HepG2 (cell line): ENCODE results near the gene CLEC18A. TPM values are rescaled to one million over a fixed set of nuclear protein-coding genes. Genes with fewer than 3 reads are reported as not detected.

ENCODE experiments used
- ATAC-seq: fragments of 200-7000 bp; cut with Tn5 transposase; 3 replicates; pipeline ENCODE4 v1.9.1; 2020; ENCODE audit warnings: mild to moderate bottlenecking, moderate library complexity
- BruUV-seq: library from RNA; stranded (reverse); fragments of 400-500 nt; replicated peaks from 2 replicates; lab custom pipeline; 2021; lab: Mats Ljungman, UMichigan
- CTCF ChIA-PET: fragments of 300-600 bp; formaldehyde crosslinking; extraction: SDS; loops from one replicate; lab custom pipeline; 2021; ENCODE audit warnings: low total read pairs, inconsistent platforms, low intra/inter-chr PET ratio; lab: Yijun Ruan, JAX
- POLR2A ChIA-PET: fragments of 350-600 bp; sonication (Branson Sonifier 250); formaldehyde crosslinking; loops from one replicate; lab custom pipeline; 2020; ENCODE audit warnings: antibody characterized with exemption, inconsistent platforms; lab: Yijun Ruan, JAX
- DNase-seq: peaks from one replicate; pipeline ENCODE4 v3.0.0-alpha.2; 2015; ENCODE audit warnings: low spot score
- FAIRE-seq: peaks from 3 replicates; lab custom pipeline; 2011; peaks lifted over from hg19 to GRCh38; lab: Jason Lieb, UNC
- H2AFZ ChIP-seq: one replicate; pipeline ENCODE4 v1.6.1; 2011; ENCODE audit warnings: low read length, inconsistent platforms
- H3K27ac ChIP-seq: fragments of 300-600 bp; 3 replicates; pipeline ENCODE4 v1.8.0; 2011; ENCODE audit warnings: mixed run types, mild to moderate bottlenecking, mixed read lengths, low read length, inconsistent platforms; ENCODE audit not compliant: insufficient read depth; ENCODE audit errors: extremely low read length
- H3K27me3 ChIP-seq, 2 experiments: fragments of 200-600 bp in 1 of 2; 2 replicates in 1 of 2; 3 replicates in 1 of 2; pipeline versions ENCODE4 v1.6.0 to v1.8.0; 2011; ENCODE audit warnings: low read length in 2 of 2, mild to moderate bottlenecking in 2 of 2, moderate library complexity in 2 of 2, inconsistent platforms in 1 of 2; ENCODE audit not compliant: insufficient read depth in 2 of 2, control insufficient read depth in 1 of 2
- H3K36me3 ChIP-seq, 2 experiments: fragments of 200-600 bp in 1 of 2; replicated peaks in 1 of 2; 2 replicates in 1 of 2; 3 replicates in 1 of 2; pipeline versions ENCODE4 v1.5.1 to v1.8.0; 2011; ENCODE audit warnings: low read length in 2 of 2, inconsistent platforms in 1 of 2; ENCODE audit not compliant: insufficient read depth in 2 of 2, control insufficient read depth in 1 of 2
- H3K4me1 ChIP-seq: 2 replicates; pipeline ENCODE4 v1.5.1; 2012; ENCODE audit warnings: low read length, inconsistent platforms; ENCODE audit not compliant: insufficient read depth
- H3K4me2 ChIP-seq: 2 replicates; pipeline ENCODE4 v1.6.0; 2011; ENCODE audit warnings: low read depth, low read length, inconsistent platforms
- H3K4me3 ChIP-seq, 3 experiments: fragments of 200-600 bp in 1 of 3; sonication (generic), shearing (Covaris generic) in 1 of 3; replicated peaks in 1 of 3; 2 replicates each; pipeline ENCODE4 v1.5.1; 2011 to 2016; ENCODE audit warnings: low read length in 3 of 3, inconsistent platforms in 2 of 3, low read depth in 2 of 3, mild to moderate bottlenecking in 2 of 3, control low read depth in 1 of 3, mixed read lengths in 1 of 3; ENCODE audit not compliant: insufficient read depth in 1 of 3
- H3K79me2 ChIP-seq: one replicate; pipeline ENCODE4 v1.6.1; 2011; ENCODE audit warnings: low read length, inconsistent platforms; ENCODE audit not compliant: insufficient read depth
- H3K9ac ChIP-seq: 2 replicates; pipeline ENCODE4 v1.6.0; 2011; ENCODE audit warnings: mild to moderate bottlenecking, low read depth, low read length, inconsistent platforms; ENCODE audit not compliant: insufficient read depth
- H3K9me3 ChIP-seq: 2 replicates; pipeline ENCODE4 v1.5.1; 2012; ENCODE audit warnings: mild to moderate bottlenecking, low read length
- H4K20me1 ChIP-seq: 2 replicates; pipeline ENCODE4 v1.6.0; 2011; ENCODE audit warnings: inconsistent platforms, mild to moderate bottlenecking, low read length, moderate library complexity; ENCODE audit not compliant: insufficient read depth
- ATF7 ChIP-seq, 2 experiments: fragments of 450-650 bp in 1 of 2; sonication (generic) in 1 of 2; formaldehyde crosslinking in 1 of 2; IDR thresholded peaks; 2 replicates each; pipeline versions ENCODE4 v1.4.0 to v1.6.1; 2016 to 2020; ENCODE audit warnings: antibody characterized with exemption in 1 of 2, mild to moderate bottlenecking in 1 of 2, missing genetic modification reagents in 1 of 2
- CENPT ChIP-seq: sonication (generic); formaldehyde crosslinking; IDR thresholded peaks from 2 replicates; pipeline ENCODE4 v1.8.0; 2022; ENCODE audit warnings: low read depth, mild to moderate bottlenecking, moderate library complexity, missing genetic modification reagents
- CENPX ChIP-seq: sonication (generic); formaldehyde crosslinking; IDR thresholded peaks from 2 replicates; pipeline ENCODE4 v1.9.0; 2021; ENCODE audit warnings: mild to moderate bottlenecking, missing genetic modification reagents, moderate library complexity
- FOSL2 ChIP-seq: sonication (generic); formaldehyde crosslinking; IDR thresholded peaks from 2 replicates; pipeline ENCODE4 v1.4.0; 2020; ENCODE audit warnings: missing genetic modification reagents
- FOXA3 ChIP-seq: IDR thresholded peaks from 2 replicates; pipeline ENCODE4 v1.6.1; 2016; ENCODE audit warnings: missing genetic modification reagents, missing compliant biosample characterization
- KLF16 ChIP-seq, 2 experiments: sonication (generic) in 1 of 2; formaldehyde crosslinking in 1 of 2; IDR thresholded peaks; 2 replicates each; pipeline versions ENCODE4 v1.6.1 to v1.8.0; 2016 to 2023; ENCODE audit warnings: missing genetic modification reagents in 2 of 2, missing compliant biosample characterization in 1 of 2
- MIER2 ChIP-seq: IDR thresholded peaks from 2 replicates; pipeline ENCODE4 v1.6.1; 2016; ENCODE audit warnings: missing biosample characterization, missing genetic modification reagents
- MLXIP ChIP-seq: sonication (generic); formaldehyde crosslinking; IDR thresholded peaks from 2 replicates; pipeline ENCODE4 v1.9.0; 2021; ENCODE audit warnings: missing genetic modification reagents, borderline replicate concordance
- NFIC ChIP-seq: IDR thresholded peaks from 2 replicates; pipeline ENCODE4 v1.6.1; 2012; ENCODE audit warnings: mild to moderate bottlenecking, low read length, inconsistent platforms
- RXRB ChIP-seq: IDR thresholded peaks from 2 replicates; pipeline ENCODE4 v1.6.1; 2016; ENCODE audit warnings: borderline replicate concordance, missing genetic modification reagents, missing compliant biosample characterization
- SMAD3 ChIP-seq: sonication (generic); formaldehyde crosslinking; IDR thresholded peaks from 2 replicates; pipeline ENCODE4 v1.4.0; 2020; ENCODE audit warnings: missing genetic modification reagents
- SMAD9 ChIP-seq: sonication (generic); formaldehyde crosslinking; IDR thresholded peaks from 2 replicates; pipeline ENCODE4 v1.5.1; 2020; ENCODE audit warnings: mild to moderate bottlenecking, missing genetic modification reagents
- SOX13 ChIP-seq, 3 experiments: fragments of 450-650 bp in 1 of 3; sonication (generic) in 1 of 3; formaldehyde crosslinking in 1 of 3; IDR thresholded peaks in 2 of 3; conservative IDR thresholded peaks in 1 of 3; 2 replicates each; pipeline versions ENCODE4 v1.5.0 to v1.6.1; 2016 to 2020; ENCODE audit warnings: antibody characterized with exemption in 1 of 3, mild to moderate bottlenecking in 1 of 3, missing compliant biosample characterization in 1 of 3, missing genetic modification reagents in 1 of 3, moderate library complexity in 1 of 3
- TCF12 ChIP-seq, 2 experiments: fragments of 450-650 bp in 1 of 2; sonication (generic) in 1 of 2; formaldehyde crosslinking in 1 of 2; IDR thresholded peaks; 2 replicates each; pipeline versions ENCODE4 v1.6.1 to v1.8.0; 2017 to 2022; ENCODE audit warnings: antibody characterized with exemption in 1 of 2, mild to moderate bottlenecking in 1 of 2, missing genetic modification reagents in 1 of 2, moderate library complexity in 1 of 2
- TEF ChIP-seq: sonication (generic); formaldehyde crosslinking; IDR thresholded peaks from 2 replicates; pipeline ENCODE4 v1.5.0; 2020; ENCODE audit warnings: missing genetic modification reagents
- ZMYM2 ChIP-seq: sonication (generic); formaldehyde crosslinking; IDR thresholded peaks from 2 replicates; pipeline ENCODE4 v1.8.0; 2022; ENCODE audit warnings: mild to moderate bottlenecking, missing genetic modification reagents
- ZNF264 ChIP-seq: sonication (generic); formaldehyde crosslinking; IDR thresholded peaks from 2 replicates; pipeline ENCODE4 v1.4.0; 2020; ENCODE audit warnings: missing genetic modification reagents
- ZNF326 ChIP-seq: sonication (generic); formaldehyde crosslinking; IDR thresholded peaks from 2 replicates; pipeline ENCODE4 v1.4.0; 2020; ENCODE audit warnings: missing genetic modification reagents, borderline replicate concordance
- ZNF33A ChIP-seq: sonication (generic); formaldehyde crosslinking; IDR thresholded peaks from 2 replicates; pipeline ENCODE4 v1.5.1; 2020; ENCODE audit warnings: missing genetic modification reagents, mild to moderate bottlenecking, moderate library complexity, borderline replicate concordance
- ZNF678 ChIP-seq: sonication (generic); formaldehyde crosslinking; IDR thresholded peaks from 2 replicates; pipeline ENCODE4 v1.4.0; 2020; ENCODE audit warnings: mild to moderate bottlenecking, missing genetic modification reagents
- WGBS: methylation state at CpG from one replicate; pipeline ENCODE4 v1.1.6; 2017; ENCODE audit warnings: low lambda C conversion rate; 5-methylcytosine and 5-hydroxymethylcytosine counted together
- in situ Hi-C: cut with HindIII; loops from 2 replicates; pipeline ENCODE4 v1.10.0; 2017; ENCODE audit warnings: low pct_unique_long_range_greater_than_20kb; ENCODE audit not compliant: extremely low pct_ligation_motif_present
- intact Hi-C: fragments of 100-400 bp; cut with micrococcal nuclease; formaldehyde crosslinking; loops from one replicate; pipeline ENCODE4 v1.10.0; 2022; ENCODE audit not compliant: unreplicated experiment
- polyA plus RNA-seq, 8 experiments: library from polyadenylated mRNA; depleted of rRNA in 3 of 8; stranded (reverse) in 7 of 8; unstranded in 1 of 8; fragments of >200 nt; fragmentation: Illumina TruSeq in 4 of 8; extraction: Trizol in 4 of 8; gene quantifications; 2 replicates each; pipeline versions ENCODE4 v1.2.1 to v1.2.3, GENCODE V29; 2011 to 2016; ENCODE audit warnings: low read depth in 4 of 8, missing spikeins in 1 of 8, mixed read lengths in 1 of 8; ENCODE audit not compliant: insufficient read depth in 1 of 8
- total RNA-seq, 5 experiments: library from RNA; depleted of rRNA; stranded (reverse); fragments of >200 nt; fragmentation: Illumina TruSeq; extraction: Trizol; gene quantifications; 2 replicates each; pipeline ENCODE4 v1.2.3, GENCODE V29; 2016; ENCODE audit warnings: low read depth in 1 of 5

Gene CLEC18A
- total and polyA plus RNA-seq, 2 of the 13 experiments (the other 11 are each of a cell fraction or from before 2014, with no cell fraction given), result 0.22 to 0.42 TPM

- DNase-seq, result no peak
Observed at GRCh38 chr16:69909760-69910159, 41.4 kb upstream of the CLEC18A start.

GRCh38 chr16:69910964-69911363 is 40.2 kb upstream of the CLEC18A start:
- WGBS, result 93% methylated on average over 3 of the region's 3 CpGs
- H2AFZ ChIP-seq, result no peak overlapping the region
- CTCF ChIA-PET, result no interaction called here
- ATAC-seq, result no peak
- no TSS peak for BruUV-seq
- H3K4me3 ChIP-seq, result no peak overlapping the region
- H4K20me1 ChIP-seq, result no peaks in the 10 kb centered on the region
- no peaks in the 10 kb centered on the region for H3K79me2 ChIP-seq
- no peak overlapping the region for H3K9ac ChIP-seq
- POLR2A ChIA-PET, result no interaction called here
- intact Hi-C loops (no loop called here), in situ Hi-C loops (no loop called here)
- H3K27me3 ChIP-seq, result no peaks in the 10 kb centered on the region
- H3K4me1 ChIP-seq, result no peaks in the 10 kb centered on the region
- no peak overlapping the region for H3K4me2 ChIP-seq
- FAIRE-seq, result no peak
- H3K36me3 ChIP-seq, result peaks cover 12 to 20% of the 10 kb centered on the region in 2 experiments
- H3K9me3 ChIP-seq, result no peaks in the 10 kb centered on the region
- no peak overlapping the region for H3K27ac ChIP-seq
- no peak for DNase-seq
- TF ChIP-seq KLF16 (CRISPR knock-in tag; IDR thresholded peaks at IDR 0.05) (no peak), FOXA3 (no peak), TEF (no peak), ZNF326 (no peak), SMAD9 (CRISPR knock-in tag) (no peak), CENPX (CRISPR knock-in tag) (no peak), CENPT (CRISPR knock-in tag) (no peak), TCF12 (IDR thresholded peaks at IDR 0.05) (no peak), TCF12 (CRISPR knock-in tag; IDR thresholded peaks at IDR 0.05) (no peak), ZNF264 (CRISPR knock-in tag) (no peak), MLXIP (CRISPR knock-in tag) (no peak), ATF7 (IDR thresholded peaks at IDR 0.05) (no peak), ATF7 (CRISPR knock-in tag; IDR thresholded peaks at IDR 0.05) (no peak), ZMYM2 (no peak), SMAD3 (no peak), MIER2 (CRISPR knock-in tag) (no peak), FOSL2 (CRISPR knock-in tag) (no peak)

More at GRCh38 chr16:69909760-69910159, 41.4 kb upstream of the CLEC18A start:
- no peak overlapping the region for H3K4me3 ChIP-seq
- FAIRE-seq (no peak), ATAC-seq (no peak)
- H3K79me2 ChIP-seq, result no peaks in the 10 kb centered on the region
- in situ Hi-C loops, result no loop called here
- CTCF ChIA-PET, result no interaction called here
- TSS peak; percentile 27 for BruUV-seq
- no peak overlapping the region for H3K9ac ChIP-seq
- no peaks in the 10 kb centered on the region for H3K27me3 ChIP-seq
- H3K27ac ChIP-seq, result no peak overlapping the region
- H3K36me3 ChIP-seq, result peaks cover 12 to 20% of the 10 kb centered on the region in 2 experiments
- WGBS, result 95% methylated on average over 7 of the region's 7 CpGs
- no peak for TF ChIP-seq ZNF678 (CRISPR knock-in tag)
- no peak for TF ChIP-seq SOX13 (IDR thresholded peaks at IDR 0.05)
- TF ChIP-seq SOX13 (CRISPR knock-in tag; conservative IDR thresholded peaks at IDR 0.05 in 1 of 2, IDR thresholded peaks at IDR 0.05 in 1 of 2), result no peak
- TF ChIP-seq ZNF33A (CRISPR knock-in tag), result no peak
- TF ChIP-seq NFIC, result no peak
- TF ChIP-seq RXRB (CRISPR knock-in tag), result no peak
- TF ChIP-seq, all 625 proteins: peak for 0
- Histone ChIP-seq H3K4me2 (no peak overlapping the region), H4K20me1 (no peaks in the 10 kb centered on the region), H3K9me3 (no peaks in the 10 kb centered on the region), H2AFZ (no peak overlapping the region), H3K4me1 (no peaks in the 10 kb centered on the region)
- POLR2A ChIA-PET, result no interaction called here
- intact Hi-C loops, result no loop called here
